ENCODE data around the gene ZNF500. TPM values are rescaled to one million over a fixed set of nuclear protein-coding genes. Genes with fewer than 3 reads are reported as not detected.

Gene ZNF500
- total and polyA plus RNA-seq, 2 experiments from 2014 or later, result 5.8 to 15.3 TPM

GRCh38 chr16:4780235-4780634 is 13.3 kb upstream of the ZNF500 start:
- Mint-ChIP-seq H3K27me3 (ENCODE audit: insufficient read depth, low read depth, poor library complexity) (peaks cover 30% of the 10 kb centered on the region), H3K36me3 (ENCODE audit: low read depth) (peaks cover 20% of the 10 kb centered on the region), H3K9me3 (peaks cover 2% of the 10 kb centered on the region; the same call in 2 of the 3 replicates), H3K27ac (no peak overlapping the region), H3K4me3 (no peak overlapping the region), H3K4me1 (peaks cover 2% of the 10 kb centered on the region; the same call in 1 of the 3 replicates)
- H3F3A ChIP-seq (replicated peaks; ENCODE audit: low read depth), result no peaks in the 10 kb centered on the region
- H3K9me2 ChIP-seq (ENCODE audit: insufficient read depth), result no peaks in the 10 kb centered on the region
- no peaks in the 10 kb centered on the region for H3K79me2 ChIP-seq (replicated peaks; ENCODE audit: insufficient read depth)
- H4K20me1 ChIP-seq (replicated peaks; ENCODE audit: insufficient read depth), result no peaks in the 10 kb centered on the region
- no peak overlapping the region for H3K4me3 ChIP-seq
- DNase-seq (ENCODE audit: low spot score) (no peak), ATAC-seq (no peak)
- no peaks in the 10 kb centered on the region for H3K27me3 ChIP-seq (ENCODE audit: insufficient read depth)
- no peaks in the 10 kb centered on the region for H3K36me3 ChIP-seq (ENCODE audit: insufficient read depth)
- no peak overlapping the region for H3K27ac ChIP-seq (ENCODE audit: low read depth)
- no peak for TF ChIP-seq CREB1 (CRISPR knock-in tag; IDR thresholded peaks at IDR 0.05; ENCODE audit: low read depth)
- no peak for TF ChIP-seq POLR2AphosphoS5 (IDR thresholded peaks at IDR 0.05; ENCODE audit: low read depth)
- TF ChIP-seq ZNF462 (CRISPR knock-in tag; IDR thresholded peaks at IDR 0.05), result no peak
- TF ChIP-seq NANOG (IDR thresholded peaks at IDR 0.05; ENCODE audit: borderline replicate concordance), result no peak
- TF ChIP-seq ETS1 (IDR thresholded peaks at IDR 0.05), result no peak
- no peak for TF ChIP-seq CTCF (conservative IDR thresholded peaks at IDR 0.05; ENCODE audit: low read depth in 2 of 2)
- no peak for TF ChIP-seq ZNF114 (CRISPR knock-in tag; IDR thresholded peaks at IDR 0.05)
- no peak for TF ChIP-seq JUNB (IDR thresholded peaks at IDR 0.05; ENCODE audit: unreplicated experiment)
- TF ChIP-seq ZNF331 (CRISPR knock-in tag; IDR thresholded peaks at IDR 0.05; ENCODE audit: low read depth), result no peak
- TF ChIP-seq EZH2phosphoT487 (IDR thresholded peaks at IDR 0.05; ENCODE audit: unreplicated experiment), result no peak
- no peak for TF ChIP-seq EZH2 (IDR thresholded peaks at IDR 0.05; ENCODE audit: low read depth, unreplicated experiment)
- no peak for TF ChIP-seq STAT1 (IDR thresholded peaks at IDR 0.05; ENCODE audit: unreplicated experiment)
- TF ChIP-seq REST (IDR thresholded peaks at IDR 0.05; ENCODE audit: unreplicated experiment), result no peak
- no peak overlapping the region for H3K4me2 ChIP-seq
- no peaks in the 10 kb centered on the region for H3K4me1 ChIP-seq (ENCODE audit: insufficient read depth)
- H2AFZ ChIP-seq, result no peak overlapping the region

All from GM23338 (cell line).